SKM-1 (cell line): ENCODE measurements around the gene KMT5B.

ENCODE experiments used
- DNase-seq: peaks from one replicate; lab custom pipeline; 2025; ENCODE audit not compliant: unreplicated experiment; lab: John Stamatoyannopoulos, UW

The KMT5B gene

GRCh38 chr11:68186061-68186460, 27.0 kb downstream of the KMT5B start:
- no peak for DNase-seq

- no peak for DNase-seq
Observed at GRCh38 chr11:68181719-68182451, 31.2 kb downstream of the KMT5B start.

DNA sequence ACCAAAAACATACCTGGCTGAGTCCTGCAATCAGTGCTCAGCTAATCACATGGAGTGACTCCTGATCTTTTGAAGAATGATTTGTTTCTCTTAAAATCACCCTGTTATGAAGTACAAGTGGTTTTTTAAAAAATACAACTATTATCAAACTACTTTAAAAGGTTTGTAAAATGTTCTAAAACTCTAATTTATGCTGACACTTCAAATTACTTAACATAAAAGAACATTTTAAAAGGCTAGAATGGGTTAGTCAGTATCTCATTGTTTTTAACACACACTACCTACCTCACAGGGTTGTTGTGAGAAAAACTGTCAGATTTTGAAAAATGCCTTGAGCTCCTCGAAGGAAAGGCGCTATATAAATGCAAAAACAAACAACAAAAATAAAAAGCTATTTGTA, 33.2 kb downstream of the KMT5B start:
- DNase-seq = no peak

- DNase-seq = no peak
Observed at GRCh38 chr11:68177877-68178276, 35.2 kb downstream of the KMT5B start.

GRCh38 chr11:68173926-68174325, 39.2 kb downstream of the KMT5B start:
- no peak for DNase-seq

GRCh38 chr11:68169442-68169841, 43.7 kb downstream of the KMT5B start:
- no peak for DNase-seq

GRCh38 chr11:68168694-68169093, 44.4 kb downstream of the KMT5B start:
- no peak for DNase-seq

DNA sequence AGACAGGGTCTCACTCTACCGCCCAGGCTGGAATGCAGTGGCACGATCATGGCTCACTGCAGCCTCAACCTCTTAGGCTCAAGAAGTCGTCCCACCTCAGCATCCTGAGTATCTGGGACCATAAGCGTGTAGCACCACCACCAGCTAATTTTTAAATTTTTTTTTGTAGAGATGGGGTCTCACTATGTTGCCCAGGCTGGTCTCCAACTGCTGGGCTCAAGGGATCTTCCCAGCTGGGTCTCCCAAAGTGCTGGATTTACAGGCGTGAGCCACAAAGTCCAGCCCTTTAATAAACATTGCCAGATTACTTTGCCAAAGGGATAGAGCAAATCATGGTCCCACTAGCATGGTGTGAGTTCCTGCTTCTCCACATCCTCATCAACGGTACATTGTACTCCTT, 45.6 kb downstream of the KMT5B start:
- no peak for DNase-seq

- no peak for DNase-seq
Observed at GRCh38 chr11:68166969-68167368, 46.1 kb downstream of the KMT5B start.

- DNase-seq = no peak
Observed at GRCh38 chr11:68165601-68166000, 47.5 kb downstream of the KMT5B start.

- DNase-seq = no peak
Observed at GRCh38 chr11:68164437-68164836, 48.7 kb downstream of the KMT5B start.

- no peak for DNase-seq
Observed at GRCh38 chr11:68163691-68164090, 49.4 kb downstream of the KMT5B start.

- DNase-seq = no peak
Observed at GRCh38 chr11:68160100-68160695, 52.9 kb downstream of the KMT5B start.

GRCh38 chr11:68159665-68160064, 53.4 kb downstream of the KMT5B start:
- DNase-seq = no peak

GRCh38 chr11:68159161-68159560, 53.9 kb downstream of the KMT5B start:
- no peak for DNase-seq

DNA sequence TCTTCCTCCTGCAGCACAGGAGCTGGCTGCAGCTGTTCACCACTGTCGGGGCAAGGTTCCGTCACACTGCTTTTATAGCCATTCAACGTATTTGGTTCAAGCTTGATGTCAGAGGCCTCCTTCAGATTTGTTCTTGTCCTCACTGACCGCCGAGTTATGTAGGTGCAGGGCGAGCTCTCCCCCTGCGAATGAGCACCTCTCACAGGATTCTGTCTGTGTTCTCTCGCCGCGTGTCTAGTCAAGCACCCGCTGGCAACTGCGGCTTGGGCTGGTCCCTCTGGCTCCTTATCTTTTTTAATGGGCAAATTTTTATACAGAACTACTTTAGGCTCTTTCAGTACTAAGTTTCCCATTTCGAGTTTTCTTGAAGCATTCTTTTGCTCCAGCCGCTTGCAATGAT, 54.5 kb downstream of the KMT5B start:
- no peak for DNase-seq

- DNase-seq = no peak
Observed at GRCh38 chr11:68153742-68154141, 59.4 kb downstream of the KMT5B start.

GRCh38 chr11:68150037-68150436, 63.1 kb downstream of the KMT5B start:
- DNase-seq = no peak

DNA sequence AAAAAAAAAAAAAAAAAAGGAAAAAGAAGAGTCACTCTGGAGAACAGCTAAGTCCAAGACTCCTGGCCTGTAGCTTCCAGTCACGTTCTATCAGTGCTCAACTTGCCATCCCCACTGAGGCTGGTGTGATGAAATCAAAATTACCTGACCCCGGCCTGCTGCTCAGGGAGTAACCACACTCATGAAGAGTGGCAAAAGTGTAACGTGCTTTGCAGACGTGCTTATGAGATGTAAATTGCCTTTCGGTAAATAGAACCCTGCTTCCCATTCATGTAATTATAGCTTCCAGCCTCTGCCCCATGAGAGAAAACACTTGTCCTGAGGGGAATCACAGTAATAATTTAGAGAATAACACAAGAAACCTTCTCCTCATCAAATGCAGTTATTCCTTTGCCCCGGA, 63.7 kb downstream of the KMT5B start:
- no peak for DNase-seq

- no peak for DNase-seq
Observed at GRCh38 chr11:68148879-68149278, 64.2 kb downstream of the KMT5B start.

DNA sequence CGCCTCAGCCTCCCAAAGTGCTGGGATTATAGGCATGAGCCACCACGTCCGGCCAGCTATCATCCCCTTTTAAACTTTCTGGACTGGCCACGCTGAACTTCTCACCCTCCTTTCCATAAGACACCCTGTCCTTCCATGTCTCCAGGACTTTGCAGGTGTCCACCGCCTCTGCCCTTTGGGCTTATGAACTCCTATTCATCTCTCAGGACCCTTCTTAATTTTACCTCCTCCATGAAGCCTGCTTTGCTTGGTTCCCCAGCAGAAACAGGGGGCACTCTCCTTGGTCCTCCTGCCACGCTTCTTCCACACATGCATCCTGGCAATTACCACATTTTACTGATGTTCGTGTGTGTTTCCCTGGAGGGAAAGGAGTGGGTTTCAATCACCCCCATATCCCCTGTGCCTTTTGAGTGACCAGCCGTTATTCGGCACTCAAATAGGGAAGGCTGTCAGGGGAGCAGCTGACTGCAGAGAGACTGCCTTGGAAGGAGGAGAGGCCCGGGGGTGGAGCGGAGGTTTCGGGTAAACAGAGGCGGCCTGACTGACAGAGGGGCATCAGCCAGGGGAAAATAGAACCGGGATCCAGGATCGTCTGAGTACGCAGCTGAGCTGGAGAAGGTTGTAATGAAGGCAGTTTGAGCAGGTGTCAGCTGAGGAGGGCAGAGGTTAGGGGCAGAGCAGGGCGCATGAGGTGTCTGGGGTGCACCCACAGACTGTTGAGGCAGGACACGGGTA, 64.9 kb downstream of the KMT5B start:
- DNase-seq = no peak
